Neural cell (in vitro differentiated cells): ENCODE results near the gene ADCY2.

Experiments
- EP300 ChIP-seq: fragments of 450-650 bp; conservative IDR thresholded peaks from 2 replicates; pipeline ENCODE4 v1.6.1; 2014; ENCODE audit warnings: antibody characterized with exemption, mild to moderate bottlenecking, moderate library complexity; ENCODE audit not compliant: poor library complexity, severe bottlenecking
- EZH2 ChIP-seq: fragments of 200-600, 300-800 bp; shearing (Covaris generic), sonication (generic); IDR thresholded peaks from 2 replicates; pipeline ENCODE4 v1.6.1; 2014; ENCODE audit warnings: antibody characterized with exemption, low read length, borderline replicate concordance, mild to moderate bottlenecking; ENCODE audit not compliant: insufficient read depth, poor library complexity, severe bottlenecking
- MXI1 ChIP-seq: fragments of 450-650 bp; conservative IDR thresholded peaks from 2 replicates; pipeline ENCODE4 v1.6.1; 2014; ENCODE audit warnings: antibody characterized with exemption, mild to moderate bottlenecking; ENCODE audit not compliant: poor library complexity, severe bottlenecking
- POLR2AphosphoS5 ChIP-seq: IDR thresholded peaks from 2 replicates; pipeline ENCODE4 v1.6.1; 2012
- TAF1 ChIP-seq: IDR thresholded peaks from 2 replicates; pipeline ENCODE4 v1.6.1; 2012; ENCODE audit warnings: low read depth
- TF ChIP-seq, protein P1 (sequence below): fragments of 450-650 bp; IDR thresholded peaks from 2 replicates; pipeline ENCODE4 v1.5.1; 2014; ENCODE audit warnings: antibody characterized with exemption, mild to moderate bottlenecking, moderate library complexity; ENCODE audit not compliant: poor library complexity, severe bottlenecking

DNA sequence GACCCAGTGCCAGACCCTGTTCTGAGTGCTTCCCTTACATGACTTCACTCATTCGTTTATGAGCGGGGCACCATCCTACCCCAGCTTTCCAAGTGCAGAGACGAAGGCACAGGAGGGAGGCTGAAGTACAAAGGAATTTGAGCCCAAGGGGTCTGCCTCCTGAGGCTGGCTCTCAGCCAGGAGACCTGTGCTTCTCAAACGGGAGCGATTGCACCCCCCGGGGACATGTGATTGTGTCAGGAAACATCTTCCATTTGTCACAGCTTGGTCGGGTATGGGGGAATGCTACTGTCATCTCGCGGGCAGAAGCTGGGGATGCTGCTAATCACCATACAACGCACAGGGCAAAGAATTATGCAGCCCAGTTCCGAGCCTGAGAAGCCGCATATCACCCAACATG is 23.9 kb downstream of the ADCY2 start:
- TF ChIP-seq, protein P1, sequence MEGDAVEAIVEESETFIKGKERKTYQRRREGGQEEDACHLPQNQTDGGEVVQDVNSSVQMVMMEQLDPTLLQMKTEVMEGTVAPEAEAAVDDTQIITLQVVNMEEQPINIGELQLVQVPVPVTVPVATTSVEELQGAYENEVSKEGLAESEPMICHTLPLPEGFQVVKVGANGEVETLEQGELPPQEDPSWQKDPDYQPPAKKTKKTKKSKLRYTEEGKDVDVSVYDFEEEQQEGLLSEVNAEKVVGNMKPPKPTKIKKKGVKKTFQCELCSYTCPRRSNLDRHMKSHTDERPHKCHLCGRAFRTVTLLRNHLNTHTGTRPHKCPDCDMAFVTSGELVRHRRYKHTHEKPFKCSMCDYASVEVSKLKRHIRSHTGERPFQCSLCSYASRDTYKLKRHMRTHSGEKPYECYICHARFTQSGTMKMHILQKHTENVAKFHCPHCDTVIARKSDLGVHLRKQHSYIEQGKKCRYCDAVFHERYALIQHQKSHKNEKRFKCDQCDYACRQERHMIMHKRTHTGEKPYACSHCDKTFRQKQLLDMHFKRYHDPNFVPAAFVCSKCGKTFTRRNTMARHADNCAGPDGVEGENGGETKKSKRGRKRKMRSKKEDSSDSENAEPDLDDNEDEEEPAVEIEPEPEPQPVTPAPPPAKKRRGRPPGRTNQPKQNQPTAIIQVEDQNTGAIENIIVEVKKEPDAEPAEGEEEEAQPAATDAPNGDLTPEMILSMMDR = no peak
- TF ChIP-seq MXI1 (no peak), POLR2AphosphoS5 (no peak), EZH2 (no peak), TAF1 (no peak), EP300 (no peak)
